Gastroesophageal sphincter (tissue), 4 donors: ENCODE results near the gene LTBP1. TPM values are rescaled to one million over a fixed set of nuclear protein-coding genes. Genes with fewer than 3 reads are reported as not detected.

Experiments
- ATAC-seq: fragments of 150-250 bp; one replicate; pipeline ENCODE4 v1.9.1; 2016; ENCODE audit warnings: mild to moderate bottlenecking, moderate library complexity
- H3K27ac ChIP-seq, 4 donors: fragments of 200-600 bp; sonication (generic) in 3 of 4; 1 replicate in 3 of 4; 2 replicates in 1 of 4; pipeline ENCODE4 v1.5.1; 2016 to 2019
- H3K27me3 ChIP-seq: fragments of 200-600 bp; sonication (generic); one replicate; pipeline ENCODE4 v1.5.1; 2019
- H3K36me3 ChIP-seq, 2 donors: fragments of 200-600 bp; sonication (generic); one replicate each; pipeline ENCODE4 v1.5.1; 2019; ENCODE audit warnings: control low read depth in 1 of 2
- H3K4me1 ChIP-seq, 3 donors: fragments of 200-600 bp; sonication (generic); 1 replicate in 2 of 3; 2 replicates in 1 of 3; pipeline ENCODE4 v1.5.1; 2016 to 2019; ENCODE audit warnings: control low read depth in 2 of 3
- H3K4me3 ChIP-seq, 2 donors: fragments of 200-600 bp; sonication (generic); one replicate each; pipeline ENCODE4 v1.5.1; 2019; ENCODE audit warnings: mild to moderate bottlenecking in 1 of 2, moderate library complexity in 1 of 2
- H3K9me3 ChIP-seq, 3 donors: fragments of 200-600 bp; sonication (generic); one replicate each; pipeline ENCODE4 v1.5.1; 2017 to 2019; ENCODE audit warnings: control low read depth in 2 of 3
- EP300 ChIP-seq: sonication (generic); formaldehyde crosslinking; IDR thresholded peaks from one replicate; pipeline ENCODE4 v1.6.1; 2017; ENCODE audit warnings: antibody characterized with exemption, mild to moderate bottlenecking
- POLR2A ChIP-seq, 2 donors: fragments of 450-650 bp; IDR thresholded peaks; one replicate each; pipeline ENCODE4 v1.6.1; 2017; ENCODE audit warnings: antibody characterized with exemption in 2 of 2, mild to moderate bottlenecking in 2 of 2, moderate library complexity in 1 of 2
- POLR2AphosphoS5 ChIP-seq: sonication (generic); formaldehyde crosslinking; IDR thresholded peaks from one replicate; pipeline ENCODE4 v1.6.1; 2017; ENCODE audit warnings: antibody characterized with exemption
- WGBS, 2 donors: methylation state at CpG; one replicate each; pipeline ENCODE4 v1.1.5; 2018; ENCODE audit warnings: low coverage in 1 of 2; 5-methylcytosine and 5-hydroxymethylcytosine counted together
- total RNA-seq, 4 donors: library from RNA; depleted of rRNA; stranded (reverse); fragments of >200 nt; gene quantifications; one replicate each; pipeline ENCODE4 v1.1.0, GENCODE V29; 2016
- TF ChIP-seq, protein P1 (sequence below), 4 experiments: fragments of 200-600 bp in 2 of 4; fragments of 450-650 bp in 2 of 4; sonication (generic) in 1 of 4; IDR thresholded peaks; one replicate each; pipeline ENCODE4 v1.5.1; 2017 to 2019; ENCODE audit warnings: antibody characterized with exemption in 4 of 4, mild to moderate bottlenecking in 2 of 4, moderate library complexity in 2 of 4

LTBP1 gene
- total RNA-seq, 4 donors from 2014 or later, result 238 to 493 (median 378) TPM

DNA sequence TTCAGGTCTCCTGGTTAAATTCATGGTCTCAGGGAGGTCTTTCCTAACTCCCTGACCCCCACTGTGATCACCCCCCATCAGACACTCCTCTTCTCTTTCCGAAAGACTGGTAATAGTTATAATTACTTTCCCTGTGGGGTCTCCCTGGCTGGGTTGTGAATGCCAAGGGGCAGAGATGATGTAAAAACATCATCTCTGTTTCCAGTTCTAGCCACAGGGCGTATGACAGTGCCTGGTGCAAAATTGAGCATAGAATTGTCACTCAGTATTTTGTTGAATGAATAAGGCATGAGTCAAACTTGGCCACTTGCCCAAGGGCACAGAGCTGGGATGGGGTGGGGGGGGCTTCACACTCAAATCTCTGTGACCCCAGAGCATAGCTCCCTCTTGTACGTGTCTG is 65.2 kb downstream of the LTBP1 start:
- WGBS, 2 donors, result 60 to 71% methylated on average over 1 to 3 of the region's 3 CpGs
- H3K4me3 ChIP-seq, result no peak overlapping the region
- H3K36me3 ChIP-seq, result no peaks in the 10 kb centered on the region
- H3K27ac ChIP-seq, result no peak overlapping the region
- H3K4me1 ChIP-seq, result peaks cover 0 to 6% (median 0%) of the 10 kb centered on the region in 3 donors
- TF ChIP-seq POLR2AphosphoS5, result no peak
- no peak for TF ChIP-seq EP300
- TF ChIP-seq, protein P1, sequence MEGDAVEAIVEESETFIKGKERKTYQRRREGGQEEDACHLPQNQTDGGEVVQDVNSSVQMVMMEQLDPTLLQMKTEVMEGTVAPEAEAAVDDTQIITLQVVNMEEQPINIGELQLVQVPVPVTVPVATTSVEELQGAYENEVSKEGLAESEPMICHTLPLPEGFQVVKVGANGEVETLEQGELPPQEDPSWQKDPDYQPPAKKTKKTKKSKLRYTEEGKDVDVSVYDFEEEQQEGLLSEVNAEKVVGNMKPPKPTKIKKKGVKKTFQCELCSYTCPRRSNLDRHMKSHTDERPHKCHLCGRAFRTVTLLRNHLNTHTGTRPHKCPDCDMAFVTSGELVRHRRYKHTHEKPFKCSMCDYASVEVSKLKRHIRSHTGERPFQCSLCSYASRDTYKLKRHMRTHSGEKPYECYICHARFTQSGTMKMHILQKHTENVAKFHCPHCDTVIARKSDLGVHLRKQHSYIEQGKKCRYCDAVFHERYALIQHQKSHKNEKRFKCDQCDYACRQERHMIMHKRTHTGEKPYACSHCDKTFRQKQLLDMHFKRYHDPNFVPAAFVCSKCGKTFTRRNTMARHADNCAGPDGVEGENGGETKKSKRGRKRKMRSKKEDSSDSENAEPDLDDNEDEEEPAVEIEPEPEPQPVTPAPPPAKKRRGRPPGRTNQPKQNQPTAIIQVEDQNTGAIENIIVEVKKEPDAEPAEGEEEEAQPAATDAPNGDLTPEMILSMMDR (IDR thresholded peaks at IDR 0.05), result no peak
- TF ChIP-seq POLR2A (IDR thresholded peaks at IDR 0.05), result no peak
- no peaks in the 10 kb centered on the region for H3K27me3 ChIP-seq
- H3K9me3 ChIP-seq, result no peaks in the 10 kb centered on the region
- no peak for ATAC-seq

DNA sequence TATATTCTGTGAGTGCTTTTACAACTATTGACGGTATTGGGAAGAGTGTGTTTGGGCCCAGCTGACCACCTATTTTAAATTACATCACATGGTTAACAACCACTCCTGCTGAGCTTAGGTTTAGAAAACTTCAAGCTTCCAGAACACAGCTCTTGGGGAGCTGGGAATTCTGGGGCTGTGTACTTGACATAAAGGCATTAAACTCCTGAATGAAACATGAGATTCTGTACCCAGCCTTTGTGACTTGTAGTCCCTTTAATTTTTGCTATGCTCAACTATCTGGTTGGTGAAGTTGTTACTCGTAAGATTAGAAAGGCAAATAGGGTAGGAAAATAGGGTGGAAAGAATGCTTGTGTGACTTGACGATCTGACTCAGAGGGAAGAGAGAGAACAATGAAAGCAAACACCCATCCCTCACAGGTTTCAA is 66.9 kb downstream of the LTBP1 start:
- Histone ChIP-seq H3K9me3 (no peaks in the 10 kb centered on the region), H3K4me1 (peaks cover 0 to 6% (median 0%) of the 10 kb centered on the region in 3 donors), H3K27ac (no peak overlapping the region), H3K4me3 (no peak overlapping the region), H3K36me3 (no peaks in the 10 kb centered on the region), H3K27me3 (no peaks in the 10 kb centered on the region)
- TF ChIP-seq, protein P1 (IDR thresholded peaks at IDR 0.05), result no peak
- TF ChIP-seq EP300, result no peak
- TF ChIP-seq POLR2A (IDR thresholded peaks at IDR 0.05), result no peak
- no peak for ATAC-seq
- WGBS, 2 donors, result 64 to 68% methylated on average over 3 of the region's 3 CpGs

DNA sequence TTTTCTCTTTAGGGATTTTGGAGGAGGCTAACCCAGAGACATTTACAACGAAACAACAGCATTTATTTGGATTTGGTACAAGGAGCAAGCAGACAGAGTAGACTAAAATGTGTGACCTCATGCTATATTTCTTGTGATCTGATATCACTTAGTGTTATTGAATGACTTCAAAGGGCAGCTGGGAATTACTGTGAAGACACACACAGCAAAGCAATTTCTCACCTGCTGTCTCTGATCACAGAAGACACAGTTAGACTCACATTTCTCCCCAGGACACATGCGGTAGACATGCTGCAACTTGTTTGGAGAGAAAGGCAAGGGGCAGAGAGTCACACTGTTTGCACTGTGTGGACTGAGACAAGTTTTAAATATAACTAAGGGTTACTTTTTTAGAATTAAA is 67.5 kb downstream of the LTBP1 start:
- Histone ChIP-seq H3K36me3 (no peaks in the 10 kb centered on the region), H3K4me1 (peaks cover 0 to 6% (median 0%) of the 10 kb centered on the region in 3 donors)
- no peak for ATAC-seq

DNA sequence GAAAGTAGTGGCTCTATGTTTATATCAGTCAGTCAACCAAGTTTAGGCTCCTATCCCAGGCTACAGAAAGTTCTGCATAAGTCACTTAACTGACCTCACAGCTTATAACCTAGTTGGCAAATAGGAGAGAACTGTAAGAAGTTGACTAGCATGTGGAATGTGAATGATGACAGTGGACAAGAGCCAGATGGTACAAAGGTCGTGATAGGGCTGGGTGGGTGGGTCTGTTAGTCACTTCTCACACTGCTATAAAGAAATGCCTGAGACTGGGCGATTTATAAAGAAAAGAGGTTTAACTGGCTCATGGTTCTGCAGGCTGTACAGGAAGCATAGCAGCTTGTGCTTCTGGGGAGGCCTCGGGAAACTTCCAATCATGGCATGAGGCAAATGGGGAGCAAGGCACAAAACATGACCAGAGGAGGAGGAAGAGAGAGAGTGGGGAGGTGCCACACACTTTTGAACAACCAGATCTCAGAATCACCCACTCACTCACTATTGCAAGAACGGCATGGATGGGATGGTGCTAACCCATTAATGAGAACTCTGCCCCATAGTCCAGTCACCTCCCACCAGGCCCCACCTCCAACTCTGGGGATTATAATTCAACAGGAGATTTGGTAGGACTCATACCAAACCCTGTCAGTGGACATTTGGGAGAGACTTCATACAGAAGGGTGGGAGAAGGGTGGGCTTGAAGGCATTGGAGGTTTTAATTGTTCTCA is 68.8 kb downstream of the LTBP1 start:
- no peaks in the 10 kb centered on the region for H3K27me3 ChIP-seq
- peaks cover 0 to 6% (median 0%) of the 10 kb centered on the region in 3 donors for H3K4me1 ChIP-seq
- H3K27ac ChIP-seq, result peak overlapping the region in 1 of 4 donors; percentile 23
- H3K9me3 ChIP-seq, result no peaks in the 10 kb centered on the region
- TF ChIP-seq, protein P1 (IDR thresholded peaks at IDR 0.05), result no peak
- TF ChIP-seq POLR2AphosphoS5 (no peak), POLR2A (IDR thresholded peaks at IDR 0.05) (no peak), EP300 (no peak)
- H3K4me3 ChIP-seq, result no peak overlapping the region
- ATAC-seq, result no peak
- H3K36me3 ChIP-seq, result no peaks in the 10 kb centered on the region
- 42 to 64% methylated on average over 3 to 4 of the region's 4 CpGs for WGBS, 2 donors

More for the DNA sequence above, 67.5 kb downstream of the LTBP1 start:
- WGBS, 2 donors, result 44 to 58% methylated on average over 1 to 2 of the region's 2 CpGs
- no peaks in the 10 kb centered on the region for H3K27me3 ChIP-seq
- no peak overlapping the region for H3K4me3 ChIP-seq
- H3K9me3 ChIP-seq, result no peaks in the 10 kb centered on the region
- TF ChIP-seq POLR2AphosphoS5, result no peak
- no peak overlapping the region for H3K27ac ChIP-seq

DNA sequence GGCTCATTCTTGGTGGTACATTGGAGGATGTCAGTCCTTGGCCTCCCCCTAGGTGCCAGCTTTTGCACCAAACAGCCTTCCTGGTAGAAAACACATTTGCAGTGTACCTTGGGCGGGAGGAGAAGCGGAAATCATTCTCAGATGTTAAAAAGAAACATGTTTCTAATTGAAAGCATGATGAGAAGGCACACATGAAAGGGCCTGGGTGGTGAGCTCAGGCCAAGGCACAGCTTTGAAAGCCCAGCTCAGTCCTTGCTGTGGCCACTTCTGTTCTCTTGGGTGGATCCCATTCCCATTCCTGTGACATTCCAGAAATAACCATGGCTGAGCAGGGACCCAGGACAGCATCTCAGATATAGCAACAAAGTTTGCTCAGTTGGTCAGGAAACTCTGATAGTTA is 71.5 kb downstream of the LTBP1 start:
- H3K36me3 ChIP-seq, result no peaks in the 10 kb centered on the region
- peaks cover 0 to 23% (median 0%) of the 10 kb centered on the region in 3 donors for H3K4me1 ChIP-seq
- ATAC-seq, result no peak
- H3K27me3 ChIP-seq, result no peaks in the 10 kb centered on the region
- WGBS, 2 donors, result 87% methylated on average over 2 of the region's 2 CpGs; no CpG with 5 or more reads in 1 of the 2 donors
- H3K9me3 ChIP-seq, result no peaks in the 10 kb centered on the region
- no peak overlapping the region for H3K4me3 ChIP-seq
- TF ChIP-seq, protein P1 (IDR thresholded peaks at IDR 0.05), result no peak
- TF ChIP-seq POLR2A (IDR thresholded peaks at IDR 0.05) (no peak), POLR2AphosphoS5 (no peak), EP300 (no peak)
- H3K27ac ChIP-seq, result peak overlapping the region in 2 of 4 donors; percentile 15 to 28
